Heart left ventricle (tissue), 13 donors: ENCODE data around the gene IPCEF1.

Experiments
- POLR2A ChIP-seq, 2 donors: fragments of 450-650 bp; IDR thresholded peaks; one replicate each; pipeline ENCODE4 v1.6.1; 2017; ENCODE audit warnings: antibody characterized with exemption in 2 of 2, mild to moderate bottlenecking in 2 of 2, moderate library complexity in 2 of 2
- TF ChIP-seq, protein P1 (sequence below), 12 donors: fragments of 200-600 bp; sonication (generic) in 4 of 12; IDR thresholded peaks; one replicate each; pipeline versions ENCODE4 v1.5.0 to v1.8.0; 2018 to 2022; ENCODE audit warnings: antibody characterized with exemption in 12 of 12, mild to moderate bottlenecking in 5 of 12
- donor health status: ischemic (EF 13 %, LVEDD 7.1; RV severe dilation, severe dysfunction).
- donor health status: DM: no; HTN: yes; CAD: no.
- donor health status: DM: no; HTN: no; CAD: no.
- donor health status: ischemic (EF 25% LVEDD 6.9; RV normal size, moderate dysfunction).
- donor health status: ischemic (EF 25% LVEDD 5.7; RV mildly dilated, moderate dysfunction).
- donor health status: ischemic (EF 35%, LVEDD 5.7; RV mildly dilated, moderate dysfunction).
- donor health status: nonischemic (EF 11% LVEDD 7.7; RV severe dilation, severe dysfunction).
- donor health status: DM: yes; HTN: yes; CAD: no.
- donor health status: PGD.
- donor health status: ischemic (EF 29% LVEDD 5.4; RV normal size, mild dysfunction).
- donor health status: nonischemic (EF 23%, LVEDD 6.1; RV moderate dilation, normal function).

DNA sequence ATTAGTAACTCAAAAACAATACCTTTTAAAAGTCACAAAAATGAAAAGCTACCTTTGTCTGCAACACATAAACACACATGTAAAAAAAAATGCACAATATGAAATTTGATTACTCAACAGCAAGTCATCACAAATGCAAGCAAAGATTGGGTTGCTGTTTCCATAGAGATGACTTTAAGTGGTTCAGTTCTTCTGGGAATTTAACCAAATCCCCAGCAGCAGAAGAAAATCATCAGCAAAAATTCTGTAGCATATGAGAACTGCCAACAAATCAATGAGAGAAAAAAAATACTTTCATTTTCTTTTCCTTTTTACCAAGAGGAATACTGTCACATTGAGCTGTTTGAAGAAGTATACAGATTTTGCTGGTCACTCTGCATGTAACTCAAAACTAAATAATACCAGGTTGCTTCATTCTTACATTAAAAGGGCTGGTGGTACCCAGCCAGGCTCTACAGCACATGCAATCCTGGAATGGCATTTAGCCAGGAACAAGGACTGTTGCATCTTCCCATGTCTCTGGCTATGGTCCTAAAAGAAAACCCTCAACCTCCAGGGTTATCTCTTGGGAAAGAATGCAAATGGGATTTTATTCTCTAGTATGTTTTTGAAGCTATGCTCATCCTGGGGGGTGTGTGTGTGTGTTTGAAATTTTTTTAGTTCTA lies 159.3 kb downstream of the IPCEF1 start:
- TF ChIP-seq, protein P1, sequence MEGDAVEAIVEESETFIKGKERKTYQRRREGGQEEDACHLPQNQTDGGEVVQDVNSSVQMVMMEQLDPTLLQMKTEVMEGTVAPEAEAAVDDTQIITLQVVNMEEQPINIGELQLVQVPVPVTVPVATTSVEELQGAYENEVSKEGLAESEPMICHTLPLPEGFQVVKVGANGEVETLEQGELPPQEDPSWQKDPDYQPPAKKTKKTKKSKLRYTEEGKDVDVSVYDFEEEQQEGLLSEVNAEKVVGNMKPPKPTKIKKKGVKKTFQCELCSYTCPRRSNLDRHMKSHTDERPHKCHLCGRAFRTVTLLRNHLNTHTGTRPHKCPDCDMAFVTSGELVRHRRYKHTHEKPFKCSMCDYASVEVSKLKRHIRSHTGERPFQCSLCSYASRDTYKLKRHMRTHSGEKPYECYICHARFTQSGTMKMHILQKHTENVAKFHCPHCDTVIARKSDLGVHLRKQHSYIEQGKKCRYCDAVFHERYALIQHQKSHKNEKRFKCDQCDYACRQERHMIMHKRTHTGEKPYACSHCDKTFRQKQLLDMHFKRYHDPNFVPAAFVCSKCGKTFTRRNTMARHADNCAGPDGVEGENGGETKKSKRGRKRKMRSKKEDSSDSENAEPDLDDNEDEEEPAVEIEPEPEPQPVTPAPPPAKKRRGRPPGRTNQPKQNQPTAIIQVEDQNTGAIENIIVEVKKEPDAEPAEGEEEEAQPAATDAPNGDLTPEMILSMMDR (IDR thresholded peaks at IDR 0.05), result no peak
- TF ChIP-seq POLR2A (IDR thresholded peaks at IDR 0.05), result no peak
